SK-N-SH (cell line): Measurements from ENCODE around the gene KLHL26.

Experiments
- EZH2phosphoT487 ChIP-seq: fragments of 200-600 bp; sonication (generic); IDR thresholded peaks from 2 replicates; pipeline ENCODE4 v1.6.1; 2017; ENCODE audit warnings: low read depth, mixed run types, mild to moderate bottlenecking, antibody characterized with exemption, moderate library complexity, borderline replicate concordance
- RAD21 ChIP-seq: IDR thresholded peaks from 2 replicates; pipeline ENCODE4 v1.6.1; 2012; ENCODE audit warnings: mild to moderate bottlenecking, low read length

DNA sequence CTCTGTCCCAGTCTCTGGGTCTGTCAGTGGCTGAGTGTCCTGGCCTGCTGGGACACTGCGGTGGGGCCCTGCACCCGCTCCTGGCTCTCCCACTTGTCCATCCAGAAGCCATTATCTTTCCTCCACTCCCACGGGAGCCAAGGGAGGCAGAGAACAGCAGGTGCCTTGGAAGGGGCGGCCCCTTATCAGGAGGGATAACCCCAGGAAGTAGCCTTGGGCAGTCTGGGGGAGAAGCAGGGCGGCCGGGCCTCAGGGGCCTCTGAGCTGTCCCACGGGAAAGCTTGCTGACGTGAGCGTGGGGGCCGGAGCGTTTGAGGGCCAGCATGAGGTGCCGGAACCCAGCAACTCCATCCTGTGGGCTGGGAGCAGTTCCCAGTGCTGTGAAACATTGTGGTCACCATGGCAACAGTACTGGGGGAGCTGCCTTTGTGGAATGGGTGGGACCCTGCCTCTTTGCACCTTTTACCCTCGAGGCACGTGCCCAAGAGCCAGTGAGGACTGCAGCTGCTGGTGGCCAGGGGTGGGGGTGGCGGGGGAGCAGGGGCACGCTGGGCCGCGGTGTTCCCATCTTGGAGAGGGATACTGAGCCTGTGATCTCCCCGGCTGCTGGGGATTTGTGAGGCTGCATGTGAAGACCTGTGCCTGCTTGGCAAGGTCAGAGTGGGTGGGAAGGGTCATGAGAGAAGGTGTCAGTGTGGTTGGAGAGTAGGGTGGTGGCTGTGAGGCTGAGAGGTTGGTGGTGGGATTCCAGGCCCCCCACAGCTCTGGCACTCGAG lies 20.9 kb downstream of the KLHL26 start:
- TF ChIP-seq RAD21 = no peak
- no peak for TF ChIP-seq EZH2phosphoT487
